Mammary epithelial cell (primary cell): Measurements from ENCODE around the gene SHQ1.

Experiments used
- CTCF ChIP-seq, 2 donors: IDR thresholded peaks in 1 of 2; conservative IDR thresholded peaks in 1 of 2; 2 replicates each; pipeline ENCODE4 v1.5.1; 2011 to 2012; ENCODE audit warnings: inconsistent platforms in 2 of 2, low read length in 2 of 2, mild to moderate bottlenecking in 2 of 2, control low read depth in 1 of 2, low read depth in 1 of 2; ENCODE audit not compliant: insufficient read depth in 1 of 2; ENCODE audit errors: extremely low read depth in 1 of 2
- EZH2 ChIP-seq: IDR thresholded peaks from 2 replicates; pipeline ENCODE4 v1.6.1; 2012; ENCODE audit warnings: low read length, inconsistent platforms, borderline replicate concordance

DNA sequence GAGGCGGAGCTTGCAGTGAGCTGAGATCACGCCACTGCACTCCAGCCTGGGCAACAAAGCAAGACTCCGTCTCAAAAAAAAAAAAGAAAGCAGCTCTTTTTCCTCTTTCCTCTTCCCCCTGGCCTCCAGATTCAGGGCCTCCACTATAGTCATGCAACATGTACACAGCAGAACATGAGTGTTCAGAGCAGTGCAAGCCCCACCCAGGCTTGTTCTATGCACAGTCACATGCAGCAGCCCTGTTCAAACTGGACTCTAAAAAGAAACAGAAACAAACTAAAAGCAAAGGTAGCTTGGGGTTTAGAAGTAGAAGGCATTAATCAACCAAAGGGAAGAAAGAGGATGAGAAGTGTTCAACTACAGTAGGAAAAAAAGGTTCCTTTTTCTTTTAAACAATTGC lies 11.8 kb downstream of the SHQ1 start:
- TF ChIP-seq CTCF (conservative IDR thresholded peaks at IDR 0.05 in 1 of 2, IDR thresholded peaks at IDR 0.05 in 1 of 2; ENCODE audit: extremely low read depth in 1 of 2, insufficient read depth in 1 of 2, low read depth in 1 of 2, low read length in 2 of 2) (no peak), EZH2 (no peak)
